Measurements from ENCODE around the gene TMEM190.

TMEM190 gene

GRCh38 chr19:55360902-55361301 lies 15.7 kb upstream of the TMEM190 start:
- H3K4me3 ChIP-seq (ENCODE audit: control insufficient read depth, low read depth, low read length), result no peak overlapping the region
- TF ChIP-seq, protein P1, sequence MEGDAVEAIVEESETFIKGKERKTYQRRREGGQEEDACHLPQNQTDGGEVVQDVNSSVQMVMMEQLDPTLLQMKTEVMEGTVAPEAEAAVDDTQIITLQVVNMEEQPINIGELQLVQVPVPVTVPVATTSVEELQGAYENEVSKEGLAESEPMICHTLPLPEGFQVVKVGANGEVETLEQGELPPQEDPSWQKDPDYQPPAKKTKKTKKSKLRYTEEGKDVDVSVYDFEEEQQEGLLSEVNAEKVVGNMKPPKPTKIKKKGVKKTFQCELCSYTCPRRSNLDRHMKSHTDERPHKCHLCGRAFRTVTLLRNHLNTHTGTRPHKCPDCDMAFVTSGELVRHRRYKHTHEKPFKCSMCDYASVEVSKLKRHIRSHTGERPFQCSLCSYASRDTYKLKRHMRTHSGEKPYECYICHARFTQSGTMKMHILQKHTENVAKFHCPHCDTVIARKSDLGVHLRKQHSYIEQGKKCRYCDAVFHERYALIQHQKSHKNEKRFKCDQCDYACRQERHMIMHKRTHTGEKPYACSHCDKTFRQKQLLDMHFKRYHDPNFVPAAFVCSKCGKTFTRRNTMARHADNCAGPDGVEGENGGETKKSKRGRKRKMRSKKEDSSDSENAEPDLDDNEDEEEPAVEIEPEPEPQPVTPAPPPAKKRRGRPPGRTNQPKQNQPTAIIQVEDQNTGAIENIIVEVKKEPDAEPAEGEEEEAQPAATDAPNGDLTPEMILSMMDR (conservative IDR thresholded peaks at IDR 0.05; ENCODE audit: control insufficient read depth, insufficient read depth, low read depth, low read length), result no peak
- no peak for DNase-seq (ENCODE audit: low read depth)

DNA sequence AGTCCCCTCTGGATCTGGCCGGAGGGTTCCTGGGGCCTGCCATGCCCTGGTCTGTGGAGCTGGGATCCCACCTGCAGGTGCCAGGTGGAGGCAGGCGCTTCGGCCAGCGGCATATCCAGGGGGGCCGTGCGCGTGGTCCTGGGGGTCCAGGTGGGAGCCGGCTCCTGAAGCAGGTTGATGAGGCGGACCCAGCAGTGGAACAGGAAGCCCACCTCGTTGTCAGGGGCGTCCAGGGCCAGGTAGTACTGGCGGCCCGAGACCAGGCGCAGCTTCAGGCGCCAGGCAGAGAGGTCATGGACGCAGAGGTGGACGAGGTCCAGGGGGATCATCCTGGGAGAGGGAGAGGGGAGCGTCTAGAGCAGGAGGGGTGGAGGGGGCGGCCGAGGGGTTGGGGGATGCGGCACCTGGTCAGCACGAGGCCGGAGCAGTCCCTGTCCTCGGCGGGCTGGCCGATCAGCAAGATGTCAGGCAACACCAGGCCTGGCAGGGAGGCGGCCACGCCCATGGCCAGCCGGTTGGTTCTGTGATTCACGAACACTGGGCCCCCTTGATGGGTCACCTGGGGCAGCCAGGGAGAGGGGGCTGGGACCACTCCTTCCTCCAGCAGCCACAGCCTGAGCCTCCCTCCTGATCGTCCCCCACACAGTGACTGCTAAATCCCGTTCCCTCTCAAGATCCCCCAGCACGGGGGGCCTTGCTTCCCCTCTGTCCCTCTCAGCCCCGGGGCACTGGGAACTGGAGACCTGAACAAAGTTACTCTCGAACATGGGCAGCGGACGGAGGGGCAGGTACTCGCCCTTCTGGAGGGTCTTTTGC lies 14.2 kb upstream of the TMEM190 start:
- no peak overlapping the region for H3K4me3 ChIP-seq (ENCODE audit: control insufficient read depth, low read depth, low read length)
- DNase-seq (ENCODE audit: low read depth), result no peak
- TF ChIP-seq, protein P1 (conservative IDR thresholded peaks at IDR 0.05; ENCODE audit: control insufficient read depth, insufficient read depth, low read depth, low read length), result no peak

GRCh38 chr19:55362990-55363716 lies 13.5 kb upstream of the TMEM190 start, which contains the start of gene GARIN5B:
Gene GARIN5B, minus strand, starts transcription at chr19:55363260. Its CDS starts 194 bp downstream, at chr19:55363066.
- DNase-seq (ENCODE audit: low read depth), result no peak
- TF ChIP-seq, protein P1 (conservative IDR thresholded peaks at IDR 0.05; ENCODE audit: control insufficient read depth, insufficient read depth, low read depth, low read length), result no peak
- no peak within 1 kb of the TSS for H3K4me3 ChIP-seq (ENCODE audit: control insufficient read depth, low read depth, low read length)

DNA sequence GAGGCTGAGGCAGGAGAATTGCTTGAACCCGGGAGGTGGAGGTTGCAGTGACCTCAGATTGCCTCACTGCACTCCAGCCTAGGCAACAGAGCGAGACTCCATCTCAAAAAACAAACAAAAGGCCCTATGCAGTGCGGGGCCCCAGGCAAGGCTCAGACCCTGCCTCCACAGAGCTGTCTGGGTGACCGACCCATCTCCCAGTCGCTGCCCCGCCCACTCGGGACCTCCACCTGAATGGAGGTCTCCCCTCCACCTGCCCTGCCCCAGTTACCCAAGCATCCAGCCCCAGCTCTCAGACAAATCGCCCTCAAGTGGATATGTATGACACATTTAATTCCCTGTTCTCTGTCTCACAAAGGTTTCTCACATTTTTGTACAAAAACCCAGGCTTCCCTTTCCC lies 11.4 kb upstream of the TMEM190 start:
- DNase-seq (ENCODE audit: low read depth), result no peak

GRCh38 chr19:55365964-55366363 lies 10.7 kb upstream of the TMEM190 start:
- DNase-seq (ENCODE audit: low read depth), result no peak
- H3K4me3 ChIP-seq (ENCODE audit: control insufficient read depth, low read depth, low read length), result no peak overlapping the region
- TF ChIP-seq, protein P1 (conservative IDR thresholded peaks at IDR 0.05; ENCODE audit: control insufficient read depth, insufficient read depth, low read depth, low read length), result no peak

More for the DNA sequence above, 11.4 kb upstream of the TMEM190 start:
- TF ChIP-seq, protein P1 (conservative IDR thresholded peaks at IDR 0.05; ENCODE audit: control insufficient read depth, insufficient read depth, low read depth, low read length), result no peak
- H3K4me3 ChIP-seq (ENCODE audit: control insufficient read depth, low read depth, low read length), result no peak overlapping the region

DNA sequence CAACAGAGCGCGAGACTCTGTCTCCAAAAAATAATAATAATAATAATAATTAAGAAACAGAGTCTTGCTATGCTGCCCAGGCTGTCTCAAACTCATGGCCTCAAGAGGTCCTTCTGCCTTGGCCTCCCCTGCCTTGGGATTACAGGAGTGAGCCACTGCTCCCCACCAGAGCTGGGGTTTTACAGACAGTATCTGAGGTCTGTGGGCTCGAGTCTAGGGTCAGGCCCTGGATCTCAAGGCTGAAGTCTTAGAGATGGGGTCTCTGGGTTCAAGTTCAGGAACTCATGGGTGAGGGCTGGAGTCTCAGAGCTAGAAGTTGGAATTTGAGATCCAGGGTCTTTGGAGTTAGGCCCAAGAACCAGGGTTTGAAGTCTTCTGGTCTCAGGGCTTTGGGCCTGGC lies 9.8 kb upstream of the TMEM190 start:
- DNase-seq (ENCODE audit: low read depth), result no peak
- TF ChIP-seq, protein P1 (conservative IDR thresholded peaks at IDR 0.05; ENCODE audit: control insufficient read depth, insufficient read depth, low read depth, low read length), result no peak
- H3K4me3 ChIP-seq (ENCODE audit: control insufficient read depth, low read depth, low read length), result no peak overlapping the region
